B cell (primary cell): ENCODE results near the gene HEG1. TPM values are rescaled to one million over a fixed set of nuclear protein-coding genes. Genes with fewer than 3 reads are reported as not detected.

ENCODE experiments used
- ATAC-seq: fragments of 200-7000 bp; cut with Tn5 transposase; one replicate; pipeline ENCODE4 v1.10.0; 2021; ENCODE audit warnings: low read depth, mild to moderate bottlenecking, moderate number of reproducible peaks, moderate library complexity
- CTCF ChIA-PET: fragments of 350-600 bp; sonication (Branson Sonifier 250); formaldehyde crosslinking; loops from one replicate; lab custom pipeline; 2021; ENCODE audit warnings: antibody characterized with exemption, inconsistent platforms; lab: Charles Lee
- POLR2A ChIA-PET: fragments of 350-600 bp; sonication (Branson Sonifier 250); formaldehyde crosslinking; loops from one replicate; lab custom pipeline; 2021; ENCODE audit warnings: antibody characterized with exemption; lab: Charles Lee
- DNase-seq: peaks from one replicate; pipeline ENCODE4 v3.0.0; 2013
- H2AFZ ChIP-seq: 2 replicates; pipeline ENCODE4 v1.6.1; 2012; ENCODE audit warnings: mild to moderate bottlenecking, low read depth, low read length; ENCODE audit not compliant: insufficient read depth, poor library complexity, severe bottlenecking
- H3K27ac ChIP-seq, 2 donors: 1 replicate in 1 of 2; 2 replicates in 1 of 2; pipeline ENCODE4 v1.5.1; 2012 to 2013; ENCODE audit warnings: low read length in 2 of 2, mild to moderate bottlenecking in 2 of 2, moderate library complexity in 1 of 2
- H3K27me3 ChIP-seq, 4 experiments: fragments of 200-600 bp in 1 of 4; sonication (generic) in 1 of 4; replicated peaks in 1 of 4; 1 replicate in 2 of 4; 2 replicates in 2 of 4; pipeline versions ENCODE4 v1.6.1 to v1.7.0; 2013 to 2016; ENCODE audit warnings: low read length in 3 of 4, mild to moderate bottlenecking in 2 of 4, mixed read lengths in 1 of 4, moderate library complexity in 1 of 4; ENCODE audit not compliant: insufficient read depth in 4 of 4, control insufficient read depth in 3 of 4; ENCODE audit errors: control extremely low read depth in 1 of 4
- H3K36me3 ChIP-seq, 2 experiments: replicated peaks in 1 of 2; 1 replicate in 1 of 2; 2 replicates in 1 of 2; pipeline versions ENCODE4 v1.6.1 to v1.7.1; 2013; ENCODE audit warnings: low read length in 1 of 2; ENCODE audit not compliant: insufficient read depth in 2 of 2, control insufficient read depth in 1 of 2; ENCODE audit errors: control extremely low read depth in 1 of 2, extremely low read depth in 1 of 2
- H3K4me1 ChIP-seq, 2 donors: fragments of 200-600 bp in 1 of 2; sonication (generic) in 1 of 2; 1 replicate in 1 of 2; 2 replicates in 1 of 2; pipeline versions ENCODE4 v1.5.1 to v1.6.1; 2013 to 2017; ENCODE audit warnings: low read length in 2 of 2; ENCODE audit not compliant: control insufficient read depth in 2 of 2, insufficient read depth in 2 of 2
- H3K4me2 ChIP-seq: replicated peaks from 2 replicates; pipeline ENCODE3; 2012; ENCODE audit warnings: mild to moderate bottlenecking, low read depth, low read length; ENCODE audit not compliant: poor library complexity, severe bottlenecking
- H3K4me3 ChIP-seq, 5 experiments: fragments of 200-600 bp in 1 of 5; sonication (generic) in 1 of 5; 1 replicate in 3 of 5; 2 replicates in 2 of 5; pipeline versions ENCODE4 v1.5.1 to v1.7.0; 2011 to 2016; ENCODE audit warnings: low read length in 4 of 5, mild to moderate bottlenecking in 4 of 5, low read depth in 2 of 5, control low read depth in 1 of 5, moderate library complexity in 1 of 5; ENCODE audit not compliant: insufficient read depth in 1 of 5; ENCODE audit errors: control extremely low read depth in 1 of 5, extremely low read depth in 1 of 5
- H3K79me2 ChIP-seq: fragments of 200-600 bp; sonication (generic); one replicate; pipeline ENCODE4 v1.6.0; 2016; ENCODE audit warnings: low read length; ENCODE audit not compliant: control insufficient read depth, insufficient read depth
- H3K9ac ChIP-seq: fragments of 200-600 bp; sonication (generic); 2 replicates; pipeline ENCODE4 v1.6.1; 2017; ENCODE audit warnings: mild to moderate bottlenecking, low read length, moderate library complexity
- H3K9me3 ChIP-seq, 3 donors: one replicate each; pipeline versions ENCODE4 v1.6.1 to v1.7.1; 2013; ENCODE audit warnings: low read length in 2 of 3; ENCODE audit not compliant: control insufficient read depth in 2 of 3, insufficient read depth in 1 of 3; ENCODE audit errors: control extremely low read depth in 1 of 3
- H4K20me1 ChIP-seq: 2 replicates; pipeline ENCODE4 v1.6.0; 2012; ENCODE audit warnings: mild to moderate bottlenecking, low read length; ENCODE audit not compliant: insufficient read depth, control insufficient read depth, poor library complexity, severe bottlenecking
- H3K27ac Mint-ChIP-seq: one replicate; pipeline ENCODE4 v1.8.0; 2021; ENCODE audit warnings: mixed read lengths
- H3K27me3 Mint-ChIP-seq: one replicate; pipeline ENCODE4 v1.8.0; 2021; ENCODE audit warnings: mixed read lengths
- H3K4me1 Mint-ChIP-seq: one replicate; pipeline ENCODE4 v1.8.0; 2021; ENCODE audit warnings: mixed read lengths
- H3K4me3 Mint-ChIP-seq: one replicate; pipeline ENCODE4 v1.8.0; 2021; ENCODE audit warnings: mixed read lengths
- H3K9me3 Mint-ChIP-seq: one replicate; pipeline ENCODE4 v1.8.0; 2022; ENCODE audit warnings: mixed read lengths; ENCODE audit not compliant: insufficient read depth
- CTCF ChIP-seq: fragments of 200-600 bp; IDR thresholded peaks from one replicate; pipeline ENCODE4 v1.8.0; 2022; ENCODE audit warnings: antibody characterized with exemption, mild to moderate bottlenecking
- EZH2 ChIP-seq: IDR thresholded peaks from 2 replicates; pipeline ENCODE4 v1.6.1; 2012; ENCODE audit warnings: borderline replicate concordance, low read depth, mild to moderate bottlenecking, moderate library complexity, low read length; ENCODE audit not compliant: insufficient read depth, poor library complexity, severe bottlenecking
- WGBS: methylation state at CpG from one replicate; pipeline ENCODE4 v1.1.5; 2013; ENCODE audit warnings: missing lambda C conversion rate; ENCODE audit not compliant: insufficient coverage; 5-methylcytosine and 5-hydroxymethylcytosine counted together
- intact Hi-C: fragments of 100-400 bp; cut with micrococcal nuclease; formaldehyde crosslinking; loops from one replicate; pipeline ENCODE4 v1.10.0; 2022
- polyA plus RNA-seq: library from polyadenylated mRNA; depleted of rRNA; stranded (reverse); fragments of >200 nt; gene quantifications from 2 replicates; pipeline ENCODE4 v1.2.3, GENCODE V29; 2012
- total RNA-seq, 2 donors: library from RNA; stranded (reverse); fragments of 120-200 nt in 1 of 2; gene quantifications; 1 replicate in 1 of 2; 2 replicates in 1 of 2; pipeline versions ENCODE4 v1.2.3 to v1.2.4, GENCODE V29; 2013 to 2022

The HEG1 gene
- total and polyA plus RNA-seq, 2 donors (not counting 1 experiment from before 2014, with no cell fraction given), result 5.1 to 9.2 TPM

- WGBS, result 96% methylated on average over 8 of the region's 14 CpGs
- Histone ChIP-seq H3K36me3 (peaks cover 0 to 8% of the 10 kb centered on the region in 2 experiments), H4K20me1 (peaks cover 5% of the 10 kb centered on the region), H3K27ac (no peak overlapping the region), H3K79me2 (peaks cover 7% of the 10 kb centered on the region), H3K4me3 (no peak overlapping the region), H3K4me2 (no peak overlapping the region), H3K27me3 (no peaks in the 10 kb centered on the region), H2AFZ (no peak overlapping the region), H3K4me1 (peaks cover 4 to 6% of the 10 kb centered on the region in 2 donors), H3K9me3 (peaks cover 0 to 13% (median 5%) of the 10 kb centered on the region in 3 donors), H3K9ac (no peak overlapping the region)
- Mint-ChIP-seq H3K4me3 (no peak overlapping the region), H3K27ac (no peak overlapping the region), H3K27me3 (no peaks in the 10 kb centered on the region), H3K9me3 (peaks cover 4% of the 10 kb centered on the region), H3K4me1 (peaks cover 13% of the 10 kb centered on the region)
- CTCF ChIA-PET, result interaction anchor here (1.5 kb wide), 1 partner anchor 10 kb away, joined by 3 read pairs; no protein-coding TSS in a partner anchor
- ATAC-seq (no peak), DNase-seq (no peak)
- intact Hi-C loops, result no loop called here
- TF ChIP-seq EZH2 (no peak), CTCF (no peak)
- POLR2A ChIA-PET, result no interaction called here
Measured at GRCh38 chr3:125033616-125034015, 22.2 kb downstream of the HEG1 start.

- WGBS, result 100% methylated on average over 2 of the region's 5 CpGs
- no peaks in the 10 kb centered on the region for H3K27me3 Mint-ChIP-seq
- peaks cover 4 to 6% of the 10 kb centered on the region in 2 donors for H3K4me1 ChIP-seq
- peaks cover 7% of the 10 kb centered on the region for H3K79me2 ChIP-seq
- TF ChIP-seq CTCF, result no peak
- TF ChIP-seq EZH2, result no peak
- H3K9me3 Mint-ChIP-seq, result peaks cover 4% of the 10 kb centered on the region
- H3K27me3 ChIP-seq, result no peaks in the 10 kb centered on the region
- no peak overlapping the region for H3K27ac ChIP-seq
- no peak overlapping the region for H3K4me3 ChIP-seq
- no peak for ATAC-seq
- intact Hi-C loops, result no loop called here
- peaks cover 13% of the 10 kb centered on the region for H3K4me1 Mint-ChIP-seq
- H3K4me3 Mint-ChIP-seq, result no peak overlapping the region
- no peak overlapping the region for H3K27ac Mint-ChIP-seq
- no peak overlapping the region for H3K4me2 ChIP-seq
- ChIA-PET CTCF (interaction anchor here (1.5 to 1.6 kb wide), 2 partner anchors 9 to 11 kb away, joined by 3 read pairs; no protein-coding TSS in a partner anchor), POLR2A (no interaction called here)
- peaks cover 0 to 13% (median 5%) of the 10 kb centered on the region in 3 donors for H3K9me3 ChIP-seq
- H3K36me3 ChIP-seq, result peaks cover 0 to 10% of the 10 kb centered on the region in 2 experiments
- no peak for DNase-seq
- H3K9ac ChIP-seq, result no peak overlapping the region
- no peak overlapping the region for H2AFZ ChIP-seq
- H4K20me1 ChIP-seq, result peaks cover 5% of the 10 kb centered on the region
Measured at GRCh38 chr3:125033135-125033534, 22.7 kb downstream of the HEG1 start.
